Activated CD4-positive, CD25-positive, alpha-beta regulatory T cell treated with anti-CD3 and anti-CD28 coated beads, Interleukin-2, amount 50 U/mL, for 24 hours (primary cell): ENCODE measurements around the gene CEP112.
"Not testable (repeated sequence)": the region's sequence is repeated elsewhere in the genome, so short reads cannot be mapped to it uniquely, and the experiment has no call there.

ENCODE experiments used
- ATAC-seq, 2 donors: fragments of 150-1000 bp; cut with Tn5 transposase; one replicate each; pipeline ENCODE4 v1.10.0; 2021; ENCODE audit warnings: mild to moderate bottlenecking in 1 of 2, moderate library complexity in 1 of 2

The CEP112 gene

GRCh38 chr17:66150708-66151107 is 41.2 kb downstream of the CEP112 start:
- no peak for ATAC-seq

GRCh38 chr17:66149562-66149961 is 42.4 kb downstream of the CEP112 start:
- ATAC-seq, result no peak

GRCh38 chr17:66146394-66146793 is 45.5 kb downstream of the CEP112 start:
- ATAC-seq, result no peak

- ATAC-seq, result no peak
Measured at GRCh38 chr17:66143657-66144282, 48.2 kb downstream of the CEP112 start.

GRCh38 chr17:66142428-66142827 is 49.5 kb downstream of the CEP112 start:
- no peak for ATAC-seq

GRCh38 chr17:66138120-66138519 is 53.8 kb downstream of the CEP112 start:
- no peak for ATAC-seq

- ATAC-seq, result no peak
Measured at GRCh38 chr17:66135896-66136295, 56.0 kb downstream of the CEP112 start.

- ATAC-seq, result no peak
Measured at GRCh38 chr17:66135219-66135618, 56.7 kb downstream of the CEP112 start.

GRCh38 chr17:66129759-66130158 is 62.2 kb downstream of the CEP112 start:
- ATAC-seq, result no peak

GRCh38 chr17:66126231-66126630 is 65.7 kb downstream of the CEP112 start:
- ATAC-seq, result no peak

- no peak for ATAC-seq
Measured at GRCh38 chr17:66123163-66123562, 68.8 kb downstream of the CEP112 start.

- no peak for ATAC-seq
Measured at GRCh38 chr17:66115246-66115645, 76.7 kb downstream of the CEP112 start.

- ATAC-seq, result no peak
Measured at GRCh38 chr17:66114609-66115008, 77.3 kb downstream of the CEP112 start.

GRCh38 chr17:66107731-66108130 is 84.2 kb downstream of the CEP112 start:
- ATAC-seq, result no peak

GRCh38 chr17:66098040-66098439 is 93.9 kb downstream of the CEP112 start:
- no peak for ATAC-seq

- ATAC-seq, result no peak
Measured at GRCh38 chr17:66094727-66095126, 97.2 kb downstream of the CEP112 start.

GRCh38 chr17:66091445-66092080 is 100.4 kb downstream of the CEP112 start:
- ATAC-seq, result no peak

- ATAC-seq, result no peak
Measured at GRCh38 chr17:66089764-66090163, 102.2 kb downstream of the CEP112 start.

- no peak for ATAC-seq
Measured at GRCh38 chr17:66088173-66088572, 103.8 kb downstream of the CEP112 start.

- ATAC-seq, result no peak
Measured at GRCh38 chr17:66087073-66087472, 104.9 kb downstream of the CEP112 start.

GRCh38 chr17:66085221-66085620 is 106.7 kb downstream of the CEP112 start:
- ATAC-seq, result no peak

GRCh38 chr17:66080670-66081069 is 111.3 kb downstream of the CEP112 start:
- ATAC-seq, result not testable (repeated sequence)

GRCh38 chr17:66076546-66077190 is 115.3 kb downstream of the CEP112 start:
- no peak for ATAC-seq

GRCh38 chr17:66073384-66073783 is 118.5 kb downstream of the CEP112 start:
- no peak for ATAC-seq
